Measurements from ENCODE around the gene SHOX.
"Not testable (repeated sequence)": the region's sequence is repeated elsewhere in the genome, so short reads cannot be mapped to it uniquely, and the experiment has no call there.

The SHOX gene

DNA sequence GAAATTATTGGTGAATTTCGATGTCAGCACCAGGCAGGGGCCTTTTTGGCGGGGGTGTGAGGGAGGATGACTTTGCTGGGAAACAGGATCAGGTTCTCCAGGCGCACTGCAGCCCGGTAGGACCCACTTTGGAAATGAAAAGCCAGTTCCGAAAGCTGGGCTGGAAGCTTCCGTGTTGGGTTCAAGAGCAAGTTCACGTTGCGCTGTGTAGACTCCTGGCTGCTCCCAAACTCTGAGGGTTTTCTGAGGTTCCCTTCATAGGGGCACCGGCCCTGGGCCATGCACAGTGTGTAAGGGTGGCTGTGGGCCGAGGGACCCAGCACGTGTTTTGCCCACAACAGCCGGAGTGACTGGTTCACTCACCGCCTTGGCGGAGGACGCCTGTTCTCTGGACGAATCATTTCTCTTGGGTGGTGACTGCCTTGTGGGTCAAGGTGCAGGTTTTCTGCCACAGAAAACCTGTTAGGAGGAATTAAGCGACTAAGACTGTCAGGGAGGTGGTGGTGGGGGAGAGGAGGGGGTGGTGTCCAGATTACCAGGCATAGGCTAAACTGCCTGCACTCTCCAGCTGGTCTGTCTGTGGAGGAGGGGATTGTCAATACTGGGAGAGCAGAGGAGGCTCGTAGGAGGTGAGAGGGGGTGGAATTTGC is 8.0 kb downstream of the SHOX start:
- no peak for DNase-seq

DNA sequence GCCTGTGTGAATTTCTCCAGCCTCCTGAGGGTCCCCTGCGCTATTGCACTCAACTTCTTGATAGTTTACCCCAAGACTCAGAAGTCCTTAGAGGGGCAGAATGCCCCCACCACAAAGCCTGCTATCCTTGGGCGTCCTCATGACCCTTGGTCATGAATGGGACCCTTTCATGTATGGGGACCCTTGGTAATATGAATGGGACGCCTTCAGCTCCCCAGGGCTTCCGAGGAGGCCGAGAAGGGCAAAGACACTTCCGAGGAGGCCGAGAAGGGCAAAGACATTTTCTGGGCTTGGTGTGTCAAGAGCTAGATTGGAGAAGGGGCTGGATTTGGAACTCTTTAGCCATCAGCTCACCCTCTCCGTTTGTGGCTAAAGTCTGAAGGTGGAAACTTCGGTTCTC is 8.6 kb downstream of the SHOX start:
- DNase-seq: no peak

DNA sequence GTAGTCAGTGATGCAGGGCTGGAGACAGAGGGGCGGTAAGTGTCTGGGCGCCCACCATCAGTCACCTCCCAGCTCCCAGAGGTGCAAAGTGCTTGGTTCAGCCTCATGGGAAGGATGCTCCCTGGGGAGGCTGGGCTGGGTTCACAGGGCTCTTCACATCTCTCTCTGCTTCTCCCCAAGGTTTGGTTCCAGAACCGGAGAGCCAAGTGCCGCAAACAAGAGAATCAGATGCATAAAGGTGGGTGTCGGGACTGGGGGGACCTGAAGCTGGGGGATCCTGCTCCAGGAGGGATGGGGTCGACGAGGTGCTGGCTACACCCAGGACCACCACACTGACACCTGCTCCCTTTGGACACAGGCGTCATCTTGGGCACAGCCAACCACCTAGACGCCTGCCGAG is 10.1 kb downstream of the SHOX start:
- no peak for DNase-seq

DNA sequence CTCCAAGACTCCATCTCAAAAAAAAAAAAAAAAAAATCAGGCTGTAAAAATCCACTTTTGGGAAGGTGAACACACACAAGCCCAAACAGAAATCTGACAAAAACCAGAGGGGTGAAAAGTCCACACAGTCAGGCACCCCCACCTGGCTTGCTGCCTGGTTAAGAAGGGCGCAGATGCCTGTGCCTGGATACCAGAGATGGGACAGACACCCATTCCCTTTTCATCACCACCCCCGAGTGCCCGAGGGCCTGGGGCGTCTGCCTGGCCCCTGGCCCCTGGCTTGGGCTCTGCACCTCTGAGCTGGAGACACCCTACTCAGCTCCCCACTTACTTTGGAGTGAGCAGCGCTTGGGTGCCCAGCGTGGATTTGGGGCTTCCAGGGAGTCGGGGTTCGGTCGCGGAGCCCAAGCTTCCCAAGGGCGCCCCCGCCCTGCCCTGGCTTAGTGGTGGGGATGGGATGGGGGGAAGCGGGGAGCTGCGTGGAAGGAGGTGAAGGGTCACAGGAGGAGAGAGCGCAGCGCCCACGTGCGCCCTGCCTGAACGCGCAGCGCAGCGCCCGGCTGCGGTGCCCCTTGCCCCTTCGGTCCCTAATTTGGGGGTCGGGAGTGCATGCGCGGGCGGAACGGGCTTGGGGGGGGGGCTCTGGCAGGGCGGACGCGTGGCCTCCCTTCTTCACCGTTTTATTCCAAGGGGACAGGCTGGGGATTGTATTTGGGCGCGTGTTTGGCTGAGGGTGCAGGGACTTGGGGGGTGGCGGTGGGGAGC is 11.3 kb downstream of the SHOX start:
- DNase-seq: no peak

DNA sequence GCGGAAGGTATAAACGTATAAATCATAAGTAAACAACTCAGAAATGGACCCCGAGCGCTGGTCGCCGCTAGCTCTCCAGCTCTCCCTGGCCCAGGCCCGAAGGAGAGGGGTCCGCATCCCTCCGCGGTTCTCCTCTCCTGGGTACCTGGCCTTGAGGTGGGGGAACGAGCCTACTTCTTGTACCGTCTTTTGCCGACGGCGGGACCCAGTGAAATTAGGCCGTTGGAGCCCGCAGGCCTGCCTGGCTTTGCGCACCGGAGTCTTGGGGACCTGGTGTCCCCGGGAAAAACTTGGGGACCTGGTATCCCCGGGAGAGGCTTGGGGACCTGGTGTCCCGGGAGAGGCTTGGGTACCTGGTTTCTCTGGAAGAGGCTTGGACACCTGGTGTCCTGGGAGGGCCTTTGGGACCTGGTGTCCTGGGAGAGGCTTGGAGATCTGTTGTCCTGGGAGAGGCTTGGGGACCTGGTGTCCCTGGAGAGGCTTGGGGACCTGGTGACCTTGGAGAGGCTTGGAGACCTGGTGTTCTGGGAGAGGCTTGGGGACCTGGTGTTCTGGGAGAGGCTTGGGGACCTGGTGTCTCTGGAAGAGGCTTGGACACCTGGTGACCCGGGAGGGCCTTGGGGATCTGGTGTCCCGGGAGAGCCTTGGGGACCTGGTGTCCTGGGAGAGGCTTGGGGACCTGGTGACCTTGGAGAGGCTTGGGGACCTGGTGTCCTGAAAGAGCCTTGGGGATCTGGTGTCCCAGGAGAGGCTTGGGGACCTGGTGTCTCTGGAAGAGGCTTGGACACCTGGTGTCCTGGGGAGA is 12.0 kb downstream of the SHOX start:
- DNase-seq: no peak

DNA sequence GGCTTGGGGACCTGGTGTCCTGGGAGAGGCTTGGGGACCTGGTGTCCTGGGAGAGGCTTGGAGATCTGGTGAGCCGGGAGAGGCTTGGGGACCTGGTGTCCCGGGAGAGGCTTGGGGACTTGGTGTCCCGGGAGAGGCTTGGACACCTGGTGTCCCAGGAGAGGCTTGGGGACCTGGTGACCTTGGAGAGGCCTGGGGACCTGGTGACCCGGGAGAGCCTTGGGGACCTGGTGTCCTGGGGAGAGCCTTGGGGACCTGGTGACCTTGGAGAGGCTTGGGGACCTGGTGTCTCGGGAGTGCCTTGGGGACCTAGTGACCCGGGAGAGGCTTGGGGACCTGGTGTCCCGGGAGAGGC is 12.6 kb downstream of the SHOX start:
- no peak for DNase-seq

DNA sequence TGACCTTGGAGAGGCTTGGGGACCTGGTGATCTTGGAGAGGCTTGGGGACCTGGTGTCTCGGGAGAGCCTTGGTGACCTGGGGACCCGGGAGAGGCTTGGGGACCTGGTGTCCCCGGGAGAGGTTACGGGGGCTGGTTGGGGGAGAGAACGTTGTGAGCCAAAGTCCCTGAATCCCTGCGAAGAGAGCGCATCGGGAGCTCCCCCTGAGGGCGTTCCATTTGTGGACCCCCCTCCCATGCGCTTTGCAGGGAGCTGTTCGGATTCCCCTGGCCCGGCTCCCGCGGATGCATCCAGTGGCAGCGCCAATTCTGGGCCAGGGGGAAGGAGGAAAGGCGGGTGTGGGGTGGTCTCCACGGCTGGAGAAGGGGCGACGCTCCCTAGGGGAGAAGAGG is 13.3 kb downstream of the SHOX start:
- DNase-seq: no peak

DNA sequence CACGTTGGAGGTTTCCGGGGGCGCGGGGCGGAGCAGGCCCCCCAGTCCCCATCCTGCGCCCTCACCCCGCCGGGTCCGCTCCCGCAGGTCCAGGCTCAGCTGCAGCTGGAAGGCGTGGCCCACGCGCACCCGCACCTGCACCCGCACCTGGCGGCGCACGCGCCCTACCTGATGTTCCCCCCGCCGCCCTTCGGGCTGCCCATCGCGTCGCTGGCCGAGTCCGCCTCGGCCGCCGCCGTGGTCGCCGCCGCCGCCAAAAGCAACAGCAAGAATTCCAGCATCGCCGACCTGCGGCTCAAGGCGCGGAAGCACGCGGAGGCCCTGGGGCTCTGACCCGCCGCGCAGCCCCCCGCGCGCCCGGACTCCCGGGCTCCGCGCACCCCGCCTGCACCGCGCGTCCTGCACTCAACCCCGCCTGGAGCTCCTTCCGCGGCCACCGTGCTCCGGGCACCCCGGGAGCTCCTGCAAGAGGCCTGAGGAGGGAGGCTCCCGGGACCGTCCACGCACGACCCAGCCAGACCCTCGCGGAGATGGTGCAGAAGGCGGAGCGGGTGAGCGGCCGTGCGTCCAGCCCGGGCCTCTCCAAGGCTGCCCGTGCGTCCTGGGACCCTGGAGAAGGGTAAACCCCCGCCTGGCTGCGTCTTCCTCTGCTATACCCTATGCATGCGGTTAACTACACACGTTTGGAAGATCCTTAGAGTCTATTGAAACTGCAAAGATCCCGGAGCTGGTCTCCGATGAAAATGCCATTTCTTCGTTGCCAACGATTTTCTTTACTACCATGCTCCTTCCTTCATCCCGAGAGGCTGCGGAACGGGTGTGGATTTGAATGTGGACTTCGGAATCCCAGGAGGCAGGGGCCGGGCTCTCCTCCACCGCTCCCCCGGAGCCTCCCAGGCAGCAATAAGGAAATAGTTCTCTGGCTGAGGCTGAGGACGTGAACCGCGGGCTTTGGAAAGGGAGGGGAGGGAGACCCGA is 14.0 kb downstream of the SHOX start:
- no peak for DNase-seq

DNA sequence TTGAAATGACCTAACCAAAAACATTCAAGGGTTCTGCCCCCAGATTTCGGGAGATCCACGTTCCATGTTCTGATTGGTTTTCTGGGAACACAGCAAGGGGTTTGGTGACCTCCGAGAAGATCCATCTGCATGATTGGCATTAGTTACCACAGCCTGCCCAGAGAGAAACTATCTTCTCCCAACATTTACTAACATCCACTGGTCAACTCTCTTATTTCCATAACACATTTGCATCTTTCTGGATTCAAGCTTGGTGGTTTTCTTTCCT is 15.6 kb downstream of the SHOX start:
- DNase-seq: no peak

DNA sequence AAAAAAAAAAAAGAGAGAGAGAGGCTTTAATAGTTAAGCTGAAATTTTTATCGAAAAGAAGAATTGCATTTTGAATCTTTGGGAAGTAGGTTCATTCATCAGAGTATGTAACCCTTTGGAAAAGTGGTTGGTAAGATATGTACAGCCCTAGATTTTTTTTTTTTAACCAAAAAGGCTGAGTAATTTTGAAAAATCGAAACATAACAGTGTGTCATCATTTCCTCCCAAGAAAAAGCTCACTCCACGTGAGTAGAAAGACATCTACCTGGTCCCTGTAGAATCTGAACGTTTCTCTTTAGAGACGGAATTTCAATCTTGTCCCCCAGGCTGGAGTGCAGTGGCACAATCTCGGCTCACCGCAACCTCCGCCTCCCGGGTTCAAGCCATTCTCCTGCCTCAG is 16.2 kb downstream of the SHOX start:
- no peak for DNase-seq

DNA sequence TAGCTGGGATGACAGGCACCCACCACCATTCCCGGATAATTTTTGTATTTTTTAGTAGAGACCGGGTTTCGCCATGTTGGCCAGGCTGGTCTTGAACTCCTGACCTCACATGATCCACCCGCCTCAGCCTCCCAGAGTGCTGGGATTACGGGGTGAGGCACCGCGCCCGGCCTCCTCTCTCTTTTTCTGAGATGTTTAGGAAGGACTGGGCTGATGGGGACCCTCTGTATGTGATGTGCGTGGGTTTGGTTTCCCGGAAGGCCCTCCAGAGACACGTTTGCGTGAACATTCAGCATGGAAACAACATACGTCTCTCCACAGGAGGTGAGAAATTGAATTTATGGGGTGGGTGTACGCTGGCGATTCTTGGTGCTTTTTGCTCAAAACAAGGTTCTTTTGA is 18.6 kb downstream of the SHOX start:
- no peak for DNase-seq

DNA sequence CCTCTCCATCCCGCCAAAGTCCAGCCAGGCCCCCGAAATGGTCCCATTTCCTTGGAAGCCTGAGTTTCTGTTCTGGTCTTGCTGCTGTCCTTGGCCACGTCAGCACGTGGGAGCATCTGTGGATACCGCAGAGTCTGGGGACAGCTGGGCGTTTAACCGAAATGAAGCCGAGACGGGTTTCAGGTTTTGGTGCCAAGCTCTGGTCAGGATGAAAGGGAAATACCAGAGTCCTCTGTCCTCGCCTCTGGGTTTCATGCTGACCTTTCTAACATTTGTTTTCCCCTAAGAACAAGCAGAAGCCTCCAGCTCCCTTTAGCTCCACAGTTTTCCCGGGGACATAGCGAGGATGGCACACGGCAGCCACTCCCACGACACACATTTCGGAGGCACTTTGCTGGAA is 19.7 kb downstream of the SHOX start:
- no peak for DNase-seq

DNA sequence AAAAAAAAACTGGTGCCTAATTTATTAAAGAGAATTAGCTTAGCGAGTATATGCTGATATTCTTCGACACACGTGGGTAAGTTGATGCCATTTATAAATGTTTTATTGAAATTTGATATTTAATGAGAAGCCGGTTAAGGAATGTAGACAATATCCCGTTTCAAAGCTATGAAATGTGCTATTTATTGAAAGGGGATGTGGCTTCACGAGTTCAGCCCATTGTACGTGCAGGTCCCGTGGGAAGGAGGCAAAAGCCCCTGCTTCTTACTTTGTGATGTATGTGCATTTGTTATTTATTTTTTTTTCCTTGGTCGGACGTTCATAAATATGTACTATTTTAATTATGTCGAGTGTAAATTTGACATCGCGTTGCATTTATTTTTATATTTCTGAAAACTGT is 20.2 kb downstream of the SHOX start:
- DNase-seq: no peak

DNA sequence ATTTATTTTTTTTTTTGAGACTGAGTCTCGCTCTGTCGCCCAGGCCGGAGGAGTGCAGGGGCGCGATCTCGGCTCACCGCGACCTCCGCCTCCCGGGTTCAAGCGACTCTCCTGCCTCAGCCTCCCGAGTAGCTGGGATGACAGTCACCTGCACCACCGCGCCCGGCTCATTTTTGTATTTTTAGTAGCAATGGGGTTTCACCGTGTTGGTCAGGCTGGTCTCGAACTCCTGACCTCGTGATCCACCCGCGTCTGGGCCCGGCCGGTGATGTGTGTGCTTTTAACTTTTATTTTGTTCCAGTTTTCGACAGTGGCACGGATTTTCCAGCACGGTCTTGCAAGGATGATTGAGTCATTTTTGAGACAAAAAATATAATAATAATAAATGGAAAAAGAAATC is 21.3 kb downstream of the SHOX start:
- DNase-seq: not testable (repeated sequence)

DNA sequence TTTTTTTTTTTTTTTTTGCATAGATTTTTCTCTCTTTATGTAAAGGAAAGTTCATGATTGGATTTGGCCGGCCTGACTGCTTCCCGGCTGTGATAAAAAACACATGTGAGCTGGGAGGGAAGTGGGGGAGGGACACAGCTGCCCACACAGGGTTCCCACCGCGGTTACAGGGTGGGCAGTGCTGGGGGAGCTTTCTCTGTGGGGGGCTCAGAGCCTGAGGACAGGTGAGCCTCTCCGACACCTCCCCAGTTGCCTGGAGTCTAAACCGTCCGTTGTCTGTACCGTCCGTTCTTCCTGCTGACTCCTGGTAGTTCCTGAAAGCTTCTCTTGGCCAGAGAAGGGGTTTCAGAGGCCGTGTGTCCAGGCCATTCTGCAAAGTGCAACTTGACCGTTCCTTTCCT is 21.8 kb downstream of the SHOX start:
- DNase-seq: no peak

DNA sequence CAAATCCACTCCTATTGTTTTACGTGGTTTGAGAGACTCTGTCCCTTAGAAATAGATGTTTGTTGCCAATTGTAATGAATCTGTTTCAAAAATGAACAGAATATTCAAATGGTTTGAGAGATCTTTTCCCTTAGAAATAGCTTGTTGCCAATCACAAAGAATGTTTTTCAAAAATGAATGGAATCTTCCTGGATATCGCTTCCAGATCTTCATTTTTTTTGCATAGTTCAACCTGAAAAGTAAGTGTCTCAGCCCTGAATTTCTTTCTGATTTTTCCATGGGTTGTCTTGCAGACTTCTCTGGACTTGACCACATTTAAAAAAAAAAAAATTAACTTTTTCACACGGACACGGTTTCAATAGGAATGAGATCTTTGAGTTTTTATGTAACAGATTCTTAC is 22.7 kb downstream of the SHOX start:
- DNase-seq: no peak

DNA sequence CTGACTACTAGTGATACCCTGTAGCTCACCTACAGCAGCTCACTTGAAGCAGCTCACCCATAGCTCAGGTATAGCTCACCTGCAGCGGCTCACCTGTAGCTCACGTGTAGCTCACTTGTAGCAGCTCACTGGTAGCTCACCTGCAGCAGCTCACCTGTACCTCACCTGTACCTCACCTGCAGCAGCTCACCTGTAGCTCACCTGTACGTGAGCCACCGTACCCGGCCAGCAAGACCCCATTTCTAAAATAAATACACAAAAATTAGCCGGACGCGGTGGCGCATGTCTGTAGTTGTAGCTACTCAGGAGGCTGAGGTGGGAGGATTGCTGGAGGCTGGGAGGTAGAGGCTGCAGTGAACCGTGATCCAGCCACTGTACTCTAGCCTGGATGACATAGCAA is 30.6 kb downstream of the SHOX start:
- DNase-seq: no peak

DNA sequence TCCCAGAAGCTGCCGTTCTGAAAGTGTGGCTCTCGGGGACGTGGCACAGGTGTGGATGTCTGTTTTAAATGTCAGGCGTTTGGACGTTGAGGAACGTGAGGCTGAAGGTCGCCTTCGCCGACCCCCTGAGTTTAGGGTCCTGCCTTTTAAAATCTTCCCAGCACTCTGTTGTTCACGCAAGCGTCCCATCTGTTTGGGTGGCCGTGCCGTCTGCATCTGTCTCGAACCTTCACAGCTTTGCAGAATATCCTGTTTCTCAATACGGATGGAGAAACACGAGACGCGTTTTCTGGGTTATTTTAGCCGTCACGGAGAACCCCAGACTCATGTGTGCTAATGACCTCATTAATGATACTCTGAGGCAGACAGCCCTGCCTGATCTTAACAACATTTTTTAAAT is 31.5 kb downstream of the SHOX start:
- no peak for DNase-seq

DNA sequence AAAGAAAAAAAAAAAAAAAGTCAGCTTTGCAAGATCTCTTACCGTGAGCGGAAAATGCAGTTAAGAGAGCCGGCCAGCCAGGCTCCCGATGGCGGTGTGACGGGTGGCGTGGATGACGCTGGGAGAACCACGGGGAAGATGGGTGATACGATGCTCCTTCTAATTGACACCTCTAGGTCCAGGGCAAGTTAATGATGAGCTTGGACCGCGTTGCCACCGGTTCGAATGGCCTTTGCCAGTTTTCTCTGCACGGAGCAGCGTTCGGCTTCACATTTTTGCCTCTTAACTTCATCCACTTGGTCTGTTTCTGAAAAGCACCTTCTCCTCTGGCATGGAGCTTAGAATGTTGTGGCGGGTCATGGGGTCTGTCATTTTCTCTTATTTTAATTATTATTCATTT is 33.2 kb downstream of the SHOX start:
- DNase-seq: no peak

DNA sequence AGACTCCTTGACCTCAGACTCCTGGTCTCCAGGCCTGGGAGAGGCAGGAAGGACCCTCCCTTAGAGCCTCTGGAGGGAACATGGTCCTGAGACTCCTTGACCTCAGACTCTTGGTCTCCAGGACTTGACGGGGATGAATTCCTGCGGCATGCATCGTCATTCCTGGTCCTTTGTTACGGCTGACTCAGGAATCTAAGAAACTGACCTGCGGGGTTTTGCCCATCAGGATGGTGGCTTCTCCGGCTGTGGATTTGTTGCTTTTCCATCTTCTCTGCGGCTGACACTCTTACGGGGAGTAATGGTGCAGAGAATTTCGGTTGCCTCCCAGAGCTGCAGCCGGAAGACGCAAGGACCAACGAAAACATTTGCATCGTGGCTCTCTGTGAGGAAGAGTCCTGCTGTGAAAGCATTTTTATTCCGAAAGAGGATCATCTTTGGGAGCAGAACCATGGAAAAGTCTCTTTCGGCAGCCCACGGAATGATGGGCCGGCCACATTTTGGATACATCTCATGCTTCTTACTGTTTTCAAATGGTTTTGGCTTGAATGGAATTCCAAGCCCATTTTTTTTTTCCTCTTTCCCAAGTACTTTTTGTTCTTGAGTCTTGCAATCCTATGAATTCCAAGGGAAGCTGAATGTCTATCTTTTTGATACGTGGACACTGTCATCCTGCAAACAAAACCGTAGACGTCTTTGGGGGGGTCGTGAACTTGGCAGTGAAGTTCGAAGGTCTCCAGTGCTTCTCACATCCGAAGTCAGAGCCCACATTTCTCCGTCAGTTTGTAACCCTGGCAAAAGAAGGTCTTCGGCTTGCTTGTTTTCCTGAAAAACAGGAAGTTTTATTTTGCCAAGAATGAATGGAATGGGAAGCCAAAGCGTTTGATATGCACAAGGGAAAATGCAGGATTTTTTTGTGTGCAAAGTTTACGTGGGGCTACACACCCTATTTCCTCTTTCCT is 36.5 kb downstream of the SHOX start:
- DNase-seq: no peak

DNA sequence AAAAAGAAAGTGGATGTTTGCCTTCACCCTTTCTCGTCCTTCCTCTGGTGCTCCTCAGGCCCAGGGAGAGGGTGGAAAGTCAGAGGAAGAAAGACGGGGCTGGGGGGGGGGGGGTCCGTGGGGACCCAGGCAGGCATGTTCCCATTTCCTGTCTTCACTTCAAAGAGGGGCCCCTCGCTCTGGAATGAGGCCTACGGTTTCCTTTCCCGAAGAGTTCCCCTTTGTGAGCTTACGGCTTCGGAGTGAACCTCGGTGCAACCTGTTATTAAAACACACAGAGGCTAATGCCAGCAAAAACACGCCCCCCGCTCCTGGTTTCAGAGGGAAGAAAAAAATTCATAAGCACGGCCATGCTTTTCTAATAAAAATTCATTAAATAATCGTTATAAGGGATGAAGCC is 40.1 kb downstream of the SHOX start:
- DNase-seq: no peak

DNA sequence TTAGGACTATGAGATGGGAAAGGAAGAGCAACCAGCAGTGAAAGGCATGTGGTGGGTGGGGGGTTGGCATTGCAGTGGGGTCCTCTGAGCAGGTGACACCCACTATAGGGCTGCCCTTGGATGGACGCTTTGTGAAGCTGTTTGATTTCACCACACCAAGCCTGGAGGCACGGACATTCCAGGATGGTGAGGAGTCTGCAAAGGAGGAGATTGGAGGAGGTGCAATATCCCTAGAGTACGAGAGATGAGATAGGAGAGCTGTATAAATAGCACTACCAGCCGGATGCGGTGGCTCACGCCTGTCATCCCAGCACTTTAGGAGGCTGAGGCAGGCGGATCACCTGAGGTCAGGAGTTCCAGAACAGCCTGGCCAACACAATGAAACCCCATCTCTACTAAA is 42.3 kb downstream of the SHOX start:
- DNase-seq: no peak
